HUES48 (cell line): ENCODE data around the gene EIF5A.
"Not testable (repeated sequence)": the region's sequence is repeated elsewhere in the genome, so short reads cannot be mapped to it uniquely, and the experiment has no call there.

Source experiments
- H3K27ac ChIP-seq: one replicate; pipeline ENCODE4 v1.7.0; 2013; ENCODE audit warnings: low read depth, low read length, inconsistent platforms
- H3K27me3 ChIP-seq: 2 replicates; pipeline ENCODE4 v1.6.1; 2013; ENCODE audit warnings: mild to moderate bottlenecking, low read length; ENCODE audit not compliant: control insufficient read depth, insufficient read depth
- H3K36me3 ChIP-seq: 2 replicates; pipeline ENCODE4 v1.6.1; 2013; ENCODE audit warnings: low read length; ENCODE audit not compliant: control insufficient read depth, insufficient read depth
- H3K4me1 ChIP-seq: 2 replicates; pipeline ENCODE4 v1.6.1; 2013; ENCODE audit warnings: mild to moderate bottlenecking, low read length; ENCODE audit not compliant: control insufficient read depth, insufficient read depth
- H3K4me3 ChIP-seq: 2 replicates; pipeline ENCODE4 v1.5.1; 2013; ENCODE audit warnings: mild to moderate bottlenecking, low read depth, low read length
- H3K9ac ChIP-seq: 2 replicates; pipeline ENCODE4 v1.6.1; 2013; ENCODE audit warnings: mild to moderate bottlenecking, low read depth, low read length, moderate library complexity
- H3K9me3 ChIP-seq: 2 replicates; pipeline ENCODE4 v1.6.1; 2013; ENCODE audit warnings: low read length; ENCODE audit not compliant: control insufficient read depth, insufficient read depth

The EIF5A gene

GRCh38 chr17:7326186-7326585 is 18.8 kb downstream of the EIF5A start:
- H3K9ac ChIP-seq: no peak overlapping the region
- no peaks in the 10 kb centered on the region for H3K27me3 ChIP-seq
- H3K4me1 ChIP-seq: peaks cover 11% of the 10 kb centered on the region; the same call in 1 of the 2 replicates
- no peaks in the 10 kb centered on the region for H3K9me3 ChIP-seq
- peaks cover 55% of the 10 kb centered on the region for H3K36me3 ChIP-seq
- H3K4me3 ChIP-seq: no peak overlapping the region
- no peak overlapping the region for H3K27ac ChIP-seq

DNA sequence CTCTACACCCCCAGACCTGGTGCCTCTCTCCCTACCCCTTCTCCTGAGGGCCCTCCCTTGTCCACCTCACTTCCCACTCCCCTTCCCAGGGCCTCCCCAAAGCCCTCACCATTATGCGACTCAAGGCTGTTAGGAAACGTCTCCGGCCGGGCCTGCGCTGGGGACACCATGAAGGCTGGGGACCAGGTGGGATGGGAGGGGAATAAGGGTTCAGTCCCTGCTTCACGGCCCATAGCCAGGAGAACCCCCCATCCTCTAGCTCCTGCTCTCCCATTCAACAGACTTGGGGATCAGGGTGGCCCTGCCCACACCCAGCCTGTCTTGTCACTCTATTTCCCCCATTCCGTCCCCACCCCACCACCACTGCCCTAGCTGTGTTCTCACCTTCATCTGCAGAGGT is 19.6 kb downstream of the EIF5A start:
- Histone ChIP-seq H3K27me3 (no peaks in the 10 kb centered on the region), H3K4me3 (no peak overlapping the region), H3K27ac (no peak overlapping the region), H3K36me3 (peaks cover 46% of the 10 kb centered on the region), H3K4me1 (peaks cover 11% of the 10 kb centered on the region; the same call in 1 of the 2 replicates), H3K9ac (no peak overlapping the region), H3K9me3 (no peaks in the 10 kb centered on the region)

GRCh38 chr17:7327501-7327900 is 20.1 kb downstream of the EIF5A start:
- Histone ChIP-seq H3K36me3 (peaks cover 42% of the 10 kb centered on the region), H3K9me3 (no peaks in the 10 kb centered on the region), H3K27me3 (no peaks in the 10 kb centered on the region), H3K4me3 (no peak overlapping the region), H3K9ac (no peak overlapping the region), H3K27ac (no peak overlapping the region), H3K4me1 (peaks cover 11% of the 10 kb centered on the region; the same call in 1 of the 2 replicates)

DNA sequence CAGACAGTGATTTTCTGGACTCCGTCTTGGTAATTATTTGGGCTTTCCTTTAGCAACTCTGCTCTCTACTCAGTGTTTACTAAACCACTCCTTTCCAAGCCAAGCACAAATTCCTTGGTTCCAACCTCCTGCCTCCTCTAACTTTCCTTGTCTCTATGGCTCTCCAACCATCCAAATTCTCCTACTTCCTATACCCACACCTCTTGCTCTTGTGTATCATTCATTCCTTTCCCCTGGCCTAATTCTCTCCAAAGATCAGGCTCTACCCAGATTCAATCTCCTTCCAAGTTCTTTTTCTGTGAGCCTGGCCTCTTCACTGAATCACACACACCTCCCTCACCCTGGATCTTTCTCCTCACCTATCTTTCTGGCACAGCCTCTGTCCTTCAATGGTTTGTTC is 20.6 kb downstream of the EIF5A start:
- Histone ChIP-seq H3K4me3 (peak overlapping the region; percentile 79), H3K27me3 (no peaks in the 10 kb centered on the region), H3K9ac (no peak overlapping the region), H3K36me3 (peaks cover 37% of the 10 kb centered on the region), H3K9me3 (no peaks in the 10 kb centered on the region), H3K4me1 (peaks cover 11% of the 10 kb centered on the region; the same call in 1 of the 2 replicates), H3K27ac (no peak overlapping the region)

- peaks cover 28% of the 10 kb centered on the region for H3K36me3 ChIP-seq
- H3K9ac ChIP-seq: peak within 1 kb of the TSS; percentile 80
These were observed 21.5 kb downstream of the EIF5A start, which contains the start of gene NEURL4 for GRCh38 chr17:7328840-7329373. Gene NEURL4, minus strand, starts transcription at chr17:7329335. Its CDS starts 23 bp downstream, at chr17:7329312.

GRCh38 chr17:7329374-7329996 is 22.1 kb downstream of the EIF5A start:
- Histone ChIP-seq H3K27ac (peak overlapping the region; percentile 96), H3K9me3 (no peaks in the 10 kb centered on the region), H3K9ac (peak overlapping the region; percentile 80), H3K36me3 (peaks cover 23% of the 10 kb centered on the region), H3K4me3 (peak overlapping the region; percentile 79), H3K27me3 (no peaks in the 10 kb centered on the region), H3K4me1 (peaks cover 11% of the 10 kb centered on the region; the same call in 1 of the 2 replicates)

More at GRCh38 chr17:7328840-7329373, 21.5 kb downstream of the EIF5A start, which contains the start of gene NEURL4:
- peak within 1 kb of the TSS; percentile 96 for H3K27ac ChIP-seq
- H3K9me3 ChIP-seq: no peaks in the 10 kb centered on the region
- no peaks in the 10 kb centered on the region for H3K27me3 ChIP-seq
- peak within 1 kb of the TSS; percentile 79 for H3K4me3 ChIP-seq
- H3K4me1 ChIP-seq: peaks cover 11% of the 10 kb centered on the region; the same call in 1 of the 2 replicates

- peak overlapping the region; percentile 96 for H3K27ac ChIP-seq
- H3K9me3 ChIP-seq: no peaks in the 10 kb centered on the region
- H3K9ac ChIP-seq: peak overlapping the region; percentile 80
- no peaks in the 10 kb centered on the region for H3K27me3 ChIP-seq
- peaks cover 11% of the 10 kb centered on the region; the same call in 1 of the 2 replicates for H3K4me1 ChIP-seq
- H3K4me3 ChIP-seq: peak overlapping the region; percentile 79
- peaks cover 18% of the 10 kb centered on the region for H3K36me3 ChIP-seq
These were observed 22.7 kb downstream of the EIF5A start for GRCh38 chr17:7329997-7330637.

DNA sequence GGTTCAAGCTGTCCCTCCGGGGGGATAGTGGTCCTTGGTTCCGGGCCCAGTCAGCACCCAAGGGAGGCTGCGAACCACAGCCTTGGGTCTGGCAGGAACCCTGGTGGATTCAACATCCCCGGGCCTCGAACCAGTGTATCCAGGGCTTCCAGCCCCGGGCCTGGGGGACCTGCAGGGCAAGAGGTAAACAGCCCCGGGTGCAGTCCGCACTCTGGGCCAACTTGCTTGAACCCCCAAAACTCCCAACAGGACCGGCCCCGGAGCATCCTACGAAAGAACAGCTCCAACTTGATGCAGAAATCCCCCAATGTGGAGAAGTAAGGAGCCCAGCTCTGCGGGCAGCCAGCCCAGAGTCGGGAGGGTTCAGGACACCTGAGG is 23.2 kb downstream of the EIF5A start:
- Histone ChIP-seq H3K27me3 (no peaks in the 10 kb centered on the region), H3K9me3 (no peaks in the 10 kb centered on the region), H3K36me3 (peaks cover 13% of the 10 kb centered on the region), H3K27ac (peak overlapping the region; percentile 96), H3K4me3 (peak overlapping the region; percentile 79), H3K4me1 (peaks cover 11% of the 10 kb centered on the region; the same call in 1 of the 2 replicates), H3K9ac (peak overlapping the region; percentile 66)

DNA sequence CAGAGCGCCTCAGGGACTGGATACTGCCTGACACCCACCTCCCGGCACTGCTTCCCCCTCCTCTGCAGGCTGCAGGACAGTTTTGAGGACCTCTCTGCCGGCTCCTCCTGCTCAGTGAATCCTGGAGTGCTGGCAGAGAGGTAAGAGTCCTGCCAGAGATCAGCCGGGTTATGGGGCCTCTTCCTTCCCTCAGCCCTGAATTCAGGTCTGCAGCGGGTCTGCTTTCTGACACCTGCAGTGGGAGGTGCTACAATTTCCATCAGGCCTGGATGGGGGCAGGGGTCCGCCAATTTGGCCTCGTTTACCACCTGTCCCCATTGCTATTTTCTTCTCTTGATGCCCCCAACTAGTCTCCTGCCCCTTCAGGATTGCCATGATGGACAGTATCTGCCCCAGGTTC is 24.7 kb downstream of the EIF5A start:
- no peaks in the 10 kb centered on the region for H3K36me3 ChIP-seq
- H3K4me3 ChIP-seq: no peak overlapping the region
- H3K4me1 ChIP-seq: peaks cover 19% of the 10 kb centered on the region; the same call in 1 of the 2 replicates
- no peaks in the 10 kb centered on the region for H3K27me3 ChIP-seq
- no peak overlapping the region for H3K9ac ChIP-seq
- H3K9me3 ChIP-seq: no peaks in the 10 kb centered on the region
- no peak overlapping the region for H3K27ac ChIP-seq

- H3K4me3 ChIP-seq, H3K27me3 ChIP-seq, H3K9me3 ChIP-seq, H3K27ac ChIP-seq, H3K9ac ChIP-seq, H3K36me3 ChIP-seq: not testable (repeated sequence)
- peaks cover 22% of the 10 kb centered on the region; the same call in 1 of the 2 replicates for H3K4me1 ChIP-seq
These were observed 25.2 kb downstream of the EIF5A start for GRCh38 chr17:7332600-7333069.
